Measurements from ENCODE around the gene MCTP1. TPM values are rescaled to one million over a fixed set of nuclear protein-coding genes. Genes with fewer than 3 reads are reported as not detected.
A peak's percentile ranks its signal among the peaks of the same experiment; 100 is the strongest.

Gene MCTP1
- total and polyA plus RNA-seq, 10 of the 15 experiments (the other 5 are each of a cell fraction or from before 2014, with no cell fraction given) = 12.6 to 45.9 (median 18.8) TPM

- TF ChIP-seq MLLT1 (IDR thresholded peaks at IDR 0.05) = no peak
- TF ChIP-seq REST (IDR thresholded peaks at IDR 0.05; ENCODE audit: low read depth, low read length) = no peak
- TF ChIP-seq EED (IDR thresholded peaks at IDR 0.05; ENCODE audit: low read depth) = peak; percentile 80
- TF ChIP-seq SP1 (IDR thresholded peaks at IDR 0.05; ENCODE audit: low read depth, low read length) = peak; percentile 36
- no peak for TF ChIP-seq POLR2A (IDR thresholded peaks at IDR 0.05; ENCODE audit: low read depth, low read length)
- TF ChIP-seq, protein P1, sequence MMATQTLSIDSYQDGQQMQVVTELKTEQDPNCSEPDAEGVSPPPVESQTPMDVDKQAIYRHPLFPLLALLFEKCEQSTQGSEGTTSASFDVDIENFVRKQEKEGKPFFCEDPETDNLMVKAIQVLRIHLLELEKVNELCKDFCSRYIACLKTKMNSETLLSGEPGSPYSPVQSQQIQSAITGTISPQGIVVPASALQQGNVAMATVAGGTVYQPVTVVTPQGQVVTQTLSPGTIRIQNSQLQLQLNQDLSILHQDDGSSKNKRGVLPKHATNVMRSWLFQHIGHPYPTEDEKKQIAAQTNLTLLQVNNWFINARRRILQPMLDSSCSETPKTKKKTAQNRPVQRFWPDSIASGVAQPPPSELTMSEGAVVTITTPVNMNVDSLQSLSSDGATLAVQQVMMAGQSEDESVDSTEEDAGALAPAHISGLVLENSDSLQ (IDR thresholded peaks at IDR 0.05) = peak; percentile 96
- TF ChIP-seq CEBPB (IDR thresholded peaks at IDR 0.05; ENCODE audit: borderline replicate concordance in 1 of 2, low read depth in 2 of 2, low read length in 2 of 2) = peak in 1 of 2 experiments; percentile 57; a peak in 1 of 4 replicates
- no peak for TF ChIP-seq PML (IDR thresholded peaks at IDR 0.05; ENCODE audit: low read length)
- peak; percentile 92 for TF ChIP-seq SPI1 (IDR thresholded peaks at IDR 0.05; ENCODE audit: borderline replicate concordance, insufficient read depth, low read depth, low read length)
- TF ChIP-seq NRF1 (conservative IDR thresholded peaks at IDR 0.05; ENCODE audit: low read depth, low read length) = no peak
- no peak for TF ChIP-seq NFYA (IDR thresholded peaks at IDR 0.05; ENCODE audit: borderline replicate concordance, low read depth, low read length)
- no peak for TF ChIP-seq SUZ12 (IDR thresholded peaks at IDR 0.05; ENCODE audit: unreplicated experiment)
- no peak for TF ChIP-seq IRF3 (IDR thresholded peaks at IDR 0.05)
- peak; percentile 46; the same call in 1 of the 2 replicates for TF ChIP-seq BACH1 (IDR thresholded peaks at IDR 0.05; ENCODE audit: borderline replicate concordance)
- no peak for TF ChIP-seq TCF7 (IDR thresholded peaks at IDR 0.05; ENCODE audit: borderline replicate concordance)
- no peak for TF ChIP-seq E2F8 (IDR thresholded peaks at IDR 0.05; ENCODE audit: low read depth, partially characterized antibody)
- no peak for TF ChIP-seq NFYB (IDR thresholded peaks at IDR 0.05; ENCODE audit: insufficient read depth, low read depth, low read length)
- TF ChIP-seq LARP7 (IDR thresholded peaks at IDR 0.05) = no peak
- TF ChIP-seq CHD4 (IDR thresholded peaks at IDR 0.05) = no peak
- no peak for TF ChIP-seq PAX8 (IDR thresholded peaks at IDR 0.05)
- no peak for TF ChIP-seq KAT2A (conservative IDR thresholded peaks at IDR 0.05; ENCODE audit: control insufficient read depth, low read depth, low read length)
- TF ChIP-seq JUNB (IDR thresholded peaks at IDR 0.05) = no peak
- no peak for TF ChIP-seq FOXM1 (IDR thresholded peaks at IDR 0.05; ENCODE audit: low read depth, low read length)
Measured at GRCh38 chr5:94746731-94747124, 538.2 kb downstream of the MCTP1 start (continued).

Measured in GM12878 (cell line).